Ascending aorta (tissue), 2 donors: ENCODE measurements around the gene BRAF. TPM values are rescaled to one million over a fixed set of nuclear protein-coding genes. Genes with fewer than 3 reads are reported as not detected.
A peak's percentile ranks its signal among the peaks of the same experiment; 100 is the strongest.
"Not testable (repeated sequence)": the region's sequence is repeated elsewhere in the genome, so short reads cannot be mapped to it uniquely, and the experiment has no call there.

ENCODE experiments used
- DNase-seq, 2 donors: peaks; one replicate each; pipeline ENCODE4 v3.0.0-alpha.2; 2019; ENCODE audit warnings: low spot score in 2 of 2
- H3K27ac ChIP-seq, 2 donors: fragments of 200-600 bp; sonication (generic); one replicate each; pipeline ENCODE4 v1.5.1; 2016 to 2017; ENCODE audit warnings: mild to moderate bottlenecking in 1 of 2
- H3K27me3 ChIP-seq: fragments of 200-600 bp; sonication (generic); one replicate; pipeline ENCODE4 v1.5.1; 2017
- H3K36me3 ChIP-seq, 2 donors: fragments of 200-600 bp; sonication (generic); one replicate each; pipeline ENCODE4 v1.5.1; 2016
- H3K4me1 ChIP-seq, 2 donors: fragments of 200-600 bp; sonication (generic); one replicate each; pipeline ENCODE4 v1.5.1; 2016 to 2017; ENCODE audit warnings: mild to moderate bottlenecking in 1 of 2
- H3K4me3 ChIP-seq, 2 donors: fragments of 200-600 bp; sonication (generic); one replicate each; pipeline ENCODE4 v1.5.1; 2016 to 2017; ENCODE audit warnings: mild to moderate bottlenecking in 1 of 2
- H3K9me3 ChIP-seq, 2 donors: fragments of 200-600 bp; sonication (generic); one replicate each; pipeline ENCODE4 v1.5.1; 2016
- intact Hi-C: fragments of 100-400 bp; cut with DNase I; formaldehyde crosslinking; loops from one replicate; pipeline ENCODE4 v1.15.1; 2023
- total RNA-seq: library from RNA; depleted of rRNA; stranded (reverse); fragments of >200 nt; gene quantifications from one replicate; pipeline ENCODE4 v1.1.0, GENCODE V29; 2016
- TF ChIP-seq, protein P1 (sequence below), 3 experiments: fragments of 200-600 bp in 2 of 3; fragments of 450-650 bp in 1 of 3; sonication (generic) in 2 of 3; IDR thresholded peaks; one replicate each; pipeline ENCODE4 v1.5.1; 2016 to 2019; ENCODE audit warnings: antibody characterized with exemption in 3 of 3, mild to moderate bottlenecking in 1 of 3, moderate library complexity in 1 of 3

Gene BRAF
- total RNA-seq, 1 donor from 2014 or later, result 14.2 TPM

DNA sequence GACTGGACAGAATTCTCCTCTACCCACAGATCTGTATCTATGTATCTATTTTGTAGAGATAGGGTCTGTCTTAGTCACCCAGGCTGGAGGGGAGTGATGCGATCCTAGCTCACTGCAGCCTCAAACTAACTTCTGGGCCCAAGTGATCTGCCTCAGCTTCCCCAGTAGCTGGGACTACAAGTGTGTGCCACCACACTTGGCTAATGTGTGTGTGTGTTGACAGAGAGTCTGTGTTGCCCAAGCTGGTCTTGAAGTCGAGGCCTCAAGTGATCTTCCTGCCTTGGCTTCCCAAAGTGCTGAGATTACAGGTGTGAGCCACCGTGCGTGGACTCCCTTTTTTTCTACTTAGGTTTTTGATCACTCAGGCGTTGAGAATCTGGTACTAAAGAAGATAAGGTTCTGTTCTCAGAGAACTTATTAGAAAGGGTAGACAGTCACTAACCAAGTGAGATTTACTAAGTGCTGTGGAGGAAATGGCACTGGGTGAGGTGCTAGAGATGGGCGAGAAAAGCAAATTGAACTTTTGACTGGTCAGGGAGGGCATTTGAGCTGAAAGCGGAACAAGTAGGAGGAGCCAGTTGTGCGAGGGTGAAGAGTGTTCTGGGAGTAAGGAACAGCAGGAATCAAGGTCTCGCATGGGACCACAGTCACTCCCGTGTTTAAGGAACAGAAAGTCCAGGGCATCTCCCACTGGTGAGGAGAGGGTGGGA, 210.2 kb downstream of the BRAF start:
- DNase-seq, result no peak
- Histone ChIP-seq H3K36me3 (peaks cover 0 to 19% of the 10 kb centered on the region in 2 donors), H3K4me1 (no peaks in the 10 kb centered on the region), H3K27me3 (no peaks in the 10 kb centered on the region), H3K9me3 (no peaks in the 10 kb centered on the region), H3K27ac (no peak overlapping the region), H3K4me3 (no peak overlapping the region)
- TF ChIP-seq, protein P1, sequence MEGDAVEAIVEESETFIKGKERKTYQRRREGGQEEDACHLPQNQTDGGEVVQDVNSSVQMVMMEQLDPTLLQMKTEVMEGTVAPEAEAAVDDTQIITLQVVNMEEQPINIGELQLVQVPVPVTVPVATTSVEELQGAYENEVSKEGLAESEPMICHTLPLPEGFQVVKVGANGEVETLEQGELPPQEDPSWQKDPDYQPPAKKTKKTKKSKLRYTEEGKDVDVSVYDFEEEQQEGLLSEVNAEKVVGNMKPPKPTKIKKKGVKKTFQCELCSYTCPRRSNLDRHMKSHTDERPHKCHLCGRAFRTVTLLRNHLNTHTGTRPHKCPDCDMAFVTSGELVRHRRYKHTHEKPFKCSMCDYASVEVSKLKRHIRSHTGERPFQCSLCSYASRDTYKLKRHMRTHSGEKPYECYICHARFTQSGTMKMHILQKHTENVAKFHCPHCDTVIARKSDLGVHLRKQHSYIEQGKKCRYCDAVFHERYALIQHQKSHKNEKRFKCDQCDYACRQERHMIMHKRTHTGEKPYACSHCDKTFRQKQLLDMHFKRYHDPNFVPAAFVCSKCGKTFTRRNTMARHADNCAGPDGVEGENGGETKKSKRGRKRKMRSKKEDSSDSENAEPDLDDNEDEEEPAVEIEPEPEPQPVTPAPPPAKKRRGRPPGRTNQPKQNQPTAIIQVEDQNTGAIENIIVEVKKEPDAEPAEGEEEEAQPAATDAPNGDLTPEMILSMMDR (IDR thresholded peaks at IDR 0.05), result no peak
- intact Hi-C loops, result no loop called here

DNA sequence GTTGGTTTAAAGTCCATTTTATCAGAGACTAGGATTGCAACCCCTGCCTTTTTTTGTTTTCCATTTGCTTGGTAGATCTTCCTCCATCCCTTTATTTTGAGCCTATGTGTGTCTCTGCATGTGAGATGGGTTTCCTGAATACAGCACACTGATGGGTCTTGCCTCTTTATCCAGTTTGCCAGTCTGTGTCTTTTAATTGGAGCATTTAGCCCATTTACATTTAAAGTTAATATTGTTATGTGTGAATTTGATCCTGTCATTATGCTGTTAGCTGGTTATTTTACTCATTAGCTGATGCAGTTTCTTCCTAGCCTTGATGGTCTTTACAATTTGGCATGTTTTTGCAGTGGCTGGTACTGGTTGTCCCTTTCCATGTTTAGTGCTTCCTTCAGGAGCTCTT, 212.3 kb downstream of the BRAF start:
- H3K36me3 ChIP-seq, result peaks cover 0 to 19% of the 10 kb centered on the region in 2 donors
- H3K4me1 ChIP-seq, intact Hi-C loops: not testable (repeated sequence)

DNA sequence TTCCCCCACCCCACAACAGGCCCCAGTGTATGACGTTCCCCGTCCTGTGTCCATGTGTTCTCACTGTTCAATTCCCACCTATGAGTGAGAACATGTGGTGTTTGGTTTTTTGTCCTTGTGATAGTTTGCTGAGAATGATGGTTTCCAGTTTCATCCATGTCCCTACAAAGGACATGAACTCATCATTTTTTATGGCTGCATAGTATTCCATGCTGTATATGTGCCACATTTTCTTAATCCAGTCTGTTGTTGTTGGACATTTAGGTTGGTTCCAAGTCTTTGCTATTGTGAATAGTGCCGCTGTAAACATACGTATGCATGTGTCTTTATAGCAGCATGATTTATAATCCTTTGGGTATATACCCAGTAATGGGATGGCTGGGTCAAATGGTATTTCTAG, 216.0 kb downstream of the BRAF start:
- H3K27ac ChIP-seq, H3K9me3 ChIP-seq, intact Hi-C loops, H3K27me3 ChIP-seq, H3K4me3 ChIP-seq, H3K4me1 ChIP-seq, DNase-seq: not testable (repeated sequence)
- peaks cover 19 to 24% of the 10 kb centered on the region in 2 donors for H3K36me3 ChIP-seq

More for the DNA sequence above, 212.3 kb downstream of the BRAF start:
- H3K27me3 ChIP-seq, H3K27ac ChIP-seq, H3K4me3 ChIP-seq, DNase-seq, H3K9me3 ChIP-seq: not testable (repeated sequence)

DNA sequence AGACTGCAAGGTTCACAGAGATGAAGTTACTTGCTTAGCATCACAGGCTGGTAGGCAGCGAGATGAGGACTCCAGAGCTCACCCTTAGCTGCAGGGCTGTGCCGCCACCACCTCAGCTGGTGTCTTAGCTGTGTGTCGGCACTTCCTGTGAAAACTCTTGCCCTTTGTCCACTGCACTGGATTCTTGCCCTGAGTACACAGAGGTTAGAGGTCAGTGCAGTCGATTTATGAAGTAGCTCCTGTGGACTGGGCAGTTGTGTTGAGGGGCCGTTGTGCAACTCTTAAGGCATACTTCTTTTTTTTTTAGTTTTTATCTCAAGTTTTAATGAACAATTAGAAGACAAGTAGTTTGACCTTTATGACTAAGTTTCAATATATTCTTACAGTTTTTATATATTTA, 217.6 kb downstream of the BRAF start:
- H3K9me3 ChIP-seq, result no peaks in the 10 kb centered on the region
- no peak overlapping the region for H3K27ac ChIP-seq
- DNase-seq, result no peak
- intact Hi-C loops, result no loop called here
- peaks cover 19 to 29% of the 10 kb centered on the region in 2 donors for H3K36me3 ChIP-seq
- no peaks in the 10 kb centered on the region for H3K27me3 ChIP-seq
- H3K4me3 ChIP-seq, result no peak overlapping the region
- TF ChIP-seq, protein P1 (IDR thresholded peaks at IDR 0.05), result no peak
- no peaks in the 10 kb centered on the region for H3K4me1 ChIP-seq

DNA sequence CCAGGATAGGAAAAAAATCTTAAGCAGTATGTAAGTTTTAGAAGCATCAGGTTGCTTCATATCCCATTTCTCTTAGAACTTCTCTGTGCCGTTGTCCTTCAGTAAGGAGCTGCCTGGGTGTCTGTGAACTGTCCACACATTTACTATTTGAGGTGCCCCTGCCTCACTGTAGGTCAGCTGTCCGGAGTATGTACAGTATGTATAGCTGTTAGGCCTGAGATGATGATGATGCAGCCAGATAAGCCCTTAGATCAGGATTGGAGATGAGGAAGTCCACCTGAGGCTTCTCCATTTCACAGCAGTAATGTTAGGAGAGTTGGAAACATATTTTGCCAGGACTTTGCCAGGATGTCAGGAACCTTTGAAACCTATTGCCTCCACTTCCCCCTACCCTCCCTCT, 220.5 kb downstream of the BRAF start:
- Histone ChIP-seq H3K27ac (no peak overlapping the region), H3K4me1 (no peaks in the 10 kb centered on the region), H3K36me3 (peaks cover 19 to 29% of the 10 kb centered on the region in 2 donors), H3K9me3 (no peaks in the 10 kb centered on the region), H3K4me3 (no peak overlapping the region), H3K27me3 (no peaks in the 10 kb centered on the region)
- TF ChIP-seq, protein P1 (IDR thresholded peaks at IDR 0.05), result no peak
- DNase-seq, result peak in 1 of 2 donors; percentile 33
- intact Hi-C loops, result no loop called here

DNA sequence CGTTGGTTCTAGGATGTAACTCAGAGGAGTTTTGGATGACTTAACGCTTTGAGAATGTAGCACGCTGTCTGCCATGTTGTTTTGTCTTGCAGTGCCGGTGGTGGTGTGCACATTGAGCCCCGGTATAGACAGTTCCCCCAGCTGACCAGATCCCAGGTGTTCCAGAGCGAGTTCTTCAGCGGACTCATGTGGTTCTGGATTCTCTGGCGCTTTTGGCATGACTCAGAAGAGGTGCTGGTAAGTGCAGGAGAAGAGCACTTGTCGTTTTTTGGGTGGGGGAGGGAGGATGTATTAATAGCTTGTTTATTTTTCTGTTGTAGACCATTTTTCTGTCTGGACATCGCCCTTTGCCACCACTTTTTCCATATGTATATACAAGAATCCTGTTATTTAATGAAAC, 222.0 kb downstream of the BRAF start:
- intact Hi-C loops, result no loop called here
- H3K4me1 ChIP-seq, result peaks cover 0 to 7% of the 10 kb centered on the region in 2 donors
- TF ChIP-seq, protein P1 (IDR thresholded peaks at IDR 0.05), result no peak
- no peaks in the 10 kb centered on the region for H3K9me3 ChIP-seq
- H3K27ac ChIP-seq, result no peak overlapping the region
- peak in 1 of 2 donors; percentile 35 for DNase-seq
- peaks cover 19 to 29% of the 10 kb centered on the region in 2 donors for H3K36me3 ChIP-seq
- no peak overlapping the region for H3K4me3 ChIP-seq
- H3K27me3 ChIP-seq, result no peaks in the 10 kb centered on the region
